HG03135 (cell line): ENCODE measurements around the gene KCTD8.
"Not testable (repeated sequence)": the region's sequence is repeated elsewhere in the genome, so short reads cannot be mapped to it uniquely, and the experiment has no call there.

Experiments
- ATAC-seq: cut with Tn5 transposase; IDR thresholded peaks from one replicate; pipeline ENCODE4 v1.9.1; 2021; ENCODE audit warnings: mild to moderate bottlenecking, moderate library complexity; ENCODE audit not compliant: unreplicated experiment

KCTD8 gene

GRCh38 chr4:44342800-44343199 is 105.8 kb downstream of the KCTD8 start:
- no peak for ATAC-seq

- ATAC-seq: no peak
Observed at GRCh38 chr4:44326741-44327140, 121.9 kb downstream of the KCTD8 start.

- ATAC-seq: no peak
Observed at GRCh38 chr4:44320833-44321232, 127.8 kb downstream of the KCTD8 start.

GRCh38 chr4:44319129-44319528 is 129.5 kb downstream of the KCTD8 start:
- no peak for ATAC-seq

- no peak for ATAC-seq
Observed at GRCh38 chr4:44313702-44314101, 134.9 kb downstream of the KCTD8 start.

GRCh38 chr4:44287505-44287904 is 161.1 kb downstream of the KCTD8 start:
- ATAC-seq: no peak

- no peak for ATAC-seq
Observed at GRCh38 chr4:44279469-44279868, 169.1 kb downstream of the KCTD8 start.

- no peak for ATAC-seq
Observed at GRCh38 chr4:44279066-44279465, 169.5 kb downstream of the KCTD8 start.

GRCh38 chr4:44257461-44257860 is 191.1 kb downstream of the KCTD8 start:
- ATAC-seq: no peak

GRCh38 chr4:44256414-44256813 is 192.2 kb downstream of the KCTD8 start:
- no peak for ATAC-seq

GRCh38 chr4:44237643-44238042 is 211.0 kb downstream of the KCTD8 start:
- no peak for ATAC-seq

GRCh38 chr4:44235897-44236296 is 212.7 kb downstream of the KCTD8 start:
- no peak for ATAC-seq

- no peak for ATAC-seq
Observed at GRCh38 chr4:44232262-44232661, 216.3 kb downstream of the KCTD8 start.

- no peak for ATAC-seq
Observed at GRCh38 chr4:44231006-44231405, 217.6 kb downstream of the KCTD8 start.

GRCh38 chr4:44228326-44228725 is 220.3 kb downstream of the KCTD8 start:
- no peak for ATAC-seq

- no peak for ATAC-seq
Observed at GRCh38 chr4:44221407-44221806, 227.2 kb downstream of the KCTD8 start.

- ATAC-seq: no peak
Observed at GRCh38 chr4:44210750-44211149, 237.9 kb downstream of the KCTD8 start.

GRCh38 chr4:44196796-44197195 is 251.8 kb downstream of the KCTD8 start:
- ATAC-seq: no peak

- no peak for ATAC-seq
Observed at GRCh38 chr4:44194365-44194764, 254.2 kb downstream of the KCTD8 start.

- ATAC-seq: no peak
Observed at GRCh38 chr4:44186850-44187246, 261.8 kb downstream of the KCTD8 start.

- ATAC-seq: no peak
Observed at GRCh38 chr4:44186096-44186849, 262.3 kb downstream of the KCTD8 start.

- ATAC-seq: not testable (repeated sequence)
Observed at GRCh38 chr4:44181491-44182349, 266.9 kb downstream of the KCTD8 start.
